ENCODE data around the gene TDRD10. TPM values are rescaled to one million over a fixed set of nuclear protein-coding genes. Genes with fewer than 3 reads are reported as not detected.

The TDRD10 gene
- total and polyA plus RNA-seq, 2 donors (not counting 1 experiment from before 2014, with no cell fraction given) = 0.06 TPM; not detected in 1

DNA sequence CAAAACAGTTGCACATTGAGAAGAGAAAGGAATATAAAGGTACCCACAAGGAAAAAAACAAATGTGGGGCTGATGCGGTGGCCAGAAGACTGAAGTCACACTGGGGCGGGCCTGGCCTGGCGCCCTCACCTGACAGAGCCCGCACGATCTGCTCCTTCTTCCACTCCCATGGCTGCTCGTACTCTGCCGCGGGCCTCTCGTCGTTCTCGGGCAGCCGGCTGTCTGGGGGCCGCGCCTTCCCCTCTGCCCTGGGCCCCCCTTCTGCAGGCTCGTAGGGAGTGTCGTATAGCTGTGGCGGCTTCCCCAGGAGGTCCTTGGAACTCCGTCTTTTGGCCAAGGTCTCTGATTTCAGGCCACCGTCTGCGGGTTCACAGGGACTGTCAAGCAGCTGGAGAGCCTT lies 13.1 kb upstream of the TDRD10 start:
- peaks cover 37 to 38% of the 10 kb centered on the region in 2 donors for H3K4me1 ChIP-seq (ENCODE audit: control insufficient read depth in 2 of 2, insufficient read depth in 2 of 2, low read length in 2 of 2)

DNA sequence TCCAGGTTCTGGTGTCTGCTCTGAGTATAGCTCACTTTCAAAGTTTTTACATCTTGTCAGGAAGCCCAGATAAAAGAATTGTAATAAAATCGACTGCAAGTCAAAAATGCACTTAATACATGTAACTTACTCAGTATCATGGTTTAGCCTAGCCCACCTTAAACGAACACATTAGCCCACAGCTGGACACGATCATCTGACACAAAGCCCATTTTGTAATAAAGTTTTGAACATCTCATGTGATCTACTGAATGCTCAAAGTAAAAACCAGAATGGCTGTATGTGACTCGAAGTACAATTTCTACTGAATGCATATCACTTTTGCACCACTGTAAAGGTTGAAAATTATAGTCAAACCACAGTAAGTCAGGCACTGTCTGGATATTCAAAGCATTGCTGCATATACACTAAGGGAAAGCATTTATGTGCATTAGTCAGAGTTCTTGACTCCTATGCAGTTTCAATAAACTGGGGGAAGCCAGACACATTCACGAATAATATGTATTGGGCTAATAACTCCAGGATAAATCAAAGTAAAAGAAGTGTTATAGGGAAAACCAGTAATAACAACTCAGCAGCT lies 12.2 kb upstream of the TDRD10 start:
- no peak overlapping the region for H2AFZ ChIP-seq (ENCODE audit: insufficient read depth, low read depth, low read length, poor library complexity, severe bottlenecking)
- TF ChIP-seq, protein P1, sequence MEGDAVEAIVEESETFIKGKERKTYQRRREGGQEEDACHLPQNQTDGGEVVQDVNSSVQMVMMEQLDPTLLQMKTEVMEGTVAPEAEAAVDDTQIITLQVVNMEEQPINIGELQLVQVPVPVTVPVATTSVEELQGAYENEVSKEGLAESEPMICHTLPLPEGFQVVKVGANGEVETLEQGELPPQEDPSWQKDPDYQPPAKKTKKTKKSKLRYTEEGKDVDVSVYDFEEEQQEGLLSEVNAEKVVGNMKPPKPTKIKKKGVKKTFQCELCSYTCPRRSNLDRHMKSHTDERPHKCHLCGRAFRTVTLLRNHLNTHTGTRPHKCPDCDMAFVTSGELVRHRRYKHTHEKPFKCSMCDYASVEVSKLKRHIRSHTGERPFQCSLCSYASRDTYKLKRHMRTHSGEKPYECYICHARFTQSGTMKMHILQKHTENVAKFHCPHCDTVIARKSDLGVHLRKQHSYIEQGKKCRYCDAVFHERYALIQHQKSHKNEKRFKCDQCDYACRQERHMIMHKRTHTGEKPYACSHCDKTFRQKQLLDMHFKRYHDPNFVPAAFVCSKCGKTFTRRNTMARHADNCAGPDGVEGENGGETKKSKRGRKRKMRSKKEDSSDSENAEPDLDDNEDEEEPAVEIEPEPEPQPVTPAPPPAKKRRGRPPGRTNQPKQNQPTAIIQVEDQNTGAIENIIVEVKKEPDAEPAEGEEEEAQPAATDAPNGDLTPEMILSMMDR (IDR thresholded peaks at IDR 0.05) = no peak
- no peak for TF ChIP-seq EZH2 (IDR thresholded peaks at IDR 0.05; ENCODE audit: borderline replicate concordance, insufficient read depth, low read depth, low read length, poor library complexity, severe bottlenecking)
- Mint-ChIP-seq H3K27me3 (no peaks in the 10 kb centered on the region), H3K27ac (no peak overlapping the region), H3K4me1 (peaks cover 42% of the 10 kb centered on the region), H3K9me3 (ENCODE audit: insufficient read depth) (no peaks in the 10 kb centered on the region), H3K4me3 (no peak overlapping the region)
- no peak overlapping the region for H3K4me3 ChIP-seq (ENCODE audit: control extremely low read depth in 1 of 5, extremely low read depth in 1 of 5, insufficient read depth in 1 of 5, low read depth in 2 of 5, low read length in 4 of 5)
- H3K36me3 ChIP-seq (replicated peaks in 1 of 2; ENCODE audit: control extremely low read depth in 1 of 2, control insufficient read depth in 1 of 2, extremely low read depth in 1 of 2, insufficient read depth in 2 of 2, low read length in 1 of 2) = no peaks in the 10 kb centered on the region
- POLR2A ChIA-PET = interaction anchor here (0.6 kb wide), 1 partner anchor 155 kb away, joined by 5 read pairs; no protein-coding TSS in a partner anchor
- H3K9me3 ChIP-seq (ENCODE audit: control extremely low read depth in 1 of 3, control insufficient read depth in 2 of 3, insufficient read depth in 1 of 3, low read length in 2 of 3) = no peaks in the 10 kb centered on the region
- H3K9ac ChIP-seq (ENCODE audit: low read length) = no peak overlapping the region
- no peaks in the 10 kb centered on the region for H4K20me1 ChIP-seq (ENCODE audit: control insufficient read depth, insufficient read depth, low read length, poor library complexity, severe bottlenecking)
- H3K4me2 ChIP-seq (replicated peaks; ENCODE audit: low read depth, low read length, poor library complexity, severe bottlenecking) = no peak overlapping the region
- H3K27me3 ChIP-seq (replicated peaks in 1 of 4; ENCODE audit: control extremely low read depth in 1 of 4, control insufficient read depth in 3 of 4, insufficient read depth in 4 of 4, low read length in 3 of 4) = no peaks in the 10 kb centered on the region
- ATAC-seq (ENCODE audit: low read depth) (no peak), DNase-seq (no peak)
- H3K79me2 ChIP-seq (ENCODE audit: control insufficient read depth, insufficient read depth, low read length) = no peaks in the 10 kb centered on the region
- CTCF ChIA-PET = interaction anchor here (4.5 kb wide), 1 partner anchor 9 kb away, joined by 46 read pairs; no protein-coding TSS in a partner anchor
- no peak overlapping the region for H3K27ac ChIP-seq (ENCODE audit: low read length in 2 of 2)
- H3K4me1 ChIP-seq (ENCODE audit: control insufficient read depth in 2 of 2, insufficient read depth in 2 of 2, low read length in 2 of 2) = peaks cover 40 to 42% of the 10 kb centered on the region in 2 donors
- intact Hi-C loops (cut with micrococcal nuclease) = no loop called here
- WGBS (ENCODE audit: insufficient coverage) = 88% methylated on average over 1 of the region's 5 CpGs

More for the DNA sequence above, 13.1 kb upstream of the TDRD10 start:
- Mint-ChIP-seq H3K27me3 (peaks cover 4% of the 10 kb centered on the region), H3K9me3 (ENCODE audit: insufficient read depth) (no peaks in the 10 kb centered on the region), H3K4me1 (peaks cover 40% of the 10 kb centered on the region), H3K4me3 (no peak overlapping the region), H3K27ac (no peak overlapping the region)
- Histone ChIP-seq H2AFZ (ENCODE audit: insufficient read depth, low read depth, low read length, poor library complexity, severe bottlenecking) (no peak overlapping the region), H3K4me2 (replicated peaks; ENCODE audit: low read depth, low read length, poor library complexity, severe bottlenecking) (no peak overlapping the region), H3K79me2 (ENCODE audit: control insufficient read depth, insufficient read depth, low read length) (no peaks in the 10 kb centered on the region), H3K27me3 (replicated peaks in 1 of 4; ENCODE audit: control extremely low read depth in 1 of 4, control insufficient read depth in 3 of 4, insufficient read depth in 4 of 4, low read length in 3 of 4) (no peaks in the 10 kb centered on the region), H3K36me3 (replicated peaks in 1 of 2; ENCODE audit: control extremely low read depth in 1 of 2, control insufficient read depth in 1 of 2, extremely low read depth in 1 of 2, insufficient read depth in 2 of 2, low read length in 1 of 2) (no peaks in the 10 kb centered on the region), H3K27ac (ENCODE audit: low read length in 2 of 2) (no peak overlapping the region), H3K9ac (ENCODE audit: low read length) (no peak overlapping the region), H4K20me1 (ENCODE audit: control insufficient read depth, insufficient read depth, low read length, poor library complexity, severe bottlenecking) (no peaks in the 10 kb centered on the region), H3K9me3 (ENCODE audit: control extremely low read depth in 1 of 3, control insufficient read depth in 2 of 3, insufficient read depth in 1 of 3, low read length in 2 of 3) (no peaks in the 10 kb centered on the region), H3K4me3 (ENCODE audit: control extremely low read depth in 1 of 5, extremely low read depth in 1 of 5, insufficient read depth in 1 of 5, low read depth in 2 of 5, low read length in 4 of 5) (no peak overlapping the region)
- POLR2A ChIA-PET = no interaction called here
- WGBS (ENCODE audit: insufficient coverage) = 97% methylated on average over 17 of the region's 20 CpGs
- DNase-seq = no peak
- CTCF ChIA-PET = interaction anchor here (4.5 kb wide), 1 partner anchor 8 kb away, joined by 46 read pairs; no protein-coding TSS in a partner anchor
- TF ChIP-seq, protein P1 (IDR thresholded peaks at IDR 0.05) = no peak
- no peak for TF ChIP-seq EZH2 (IDR thresholded peaks at IDR 0.05; ENCODE audit: borderline replicate concordance, insufficient read depth, low read depth, low read length, poor library complexity, severe bottlenecking)
- intact Hi-C loops (cut with micrococcal nuclease) = no loop called here
- ATAC-seq (ENCODE audit: low read depth) = no peak

Data from B cell (primary cell).